Lower leg skin (tissue), 3 donors: ENCODE measurements around the gene RNF157.
"Not testable (repeated sequence)": the region's sequence is repeated elsewhere in the genome, so short reads cannot be mapped to it uniquely, and the experiment has no call there.

ENCODE experiments used
- POLR2A ChIP-seq, 2 donors: fragments of 450-650 bp; IDR thresholded peaks; one replicate each; pipeline ENCODE4 v1.6.1; 2016 to 2017; ENCODE audit warnings: antibody characterized with exemption in 2 of 2, mild to moderate bottlenecking in 1 of 2, moderate library complexity in 1 of 2
- TF ChIP-seq, protein P1 (sequence below), 3 donors: fragments of 450-650 bp; IDR thresholded peaks; one replicate each; pipeline ENCODE4 v1.5.1; 2016; ENCODE audit warnings: antibody characterized with exemption in 3 of 3, mild to moderate bottlenecking in 3 of 3, moderate library complexity in 2 of 3

- TF ChIP-seq, protein P1, sequence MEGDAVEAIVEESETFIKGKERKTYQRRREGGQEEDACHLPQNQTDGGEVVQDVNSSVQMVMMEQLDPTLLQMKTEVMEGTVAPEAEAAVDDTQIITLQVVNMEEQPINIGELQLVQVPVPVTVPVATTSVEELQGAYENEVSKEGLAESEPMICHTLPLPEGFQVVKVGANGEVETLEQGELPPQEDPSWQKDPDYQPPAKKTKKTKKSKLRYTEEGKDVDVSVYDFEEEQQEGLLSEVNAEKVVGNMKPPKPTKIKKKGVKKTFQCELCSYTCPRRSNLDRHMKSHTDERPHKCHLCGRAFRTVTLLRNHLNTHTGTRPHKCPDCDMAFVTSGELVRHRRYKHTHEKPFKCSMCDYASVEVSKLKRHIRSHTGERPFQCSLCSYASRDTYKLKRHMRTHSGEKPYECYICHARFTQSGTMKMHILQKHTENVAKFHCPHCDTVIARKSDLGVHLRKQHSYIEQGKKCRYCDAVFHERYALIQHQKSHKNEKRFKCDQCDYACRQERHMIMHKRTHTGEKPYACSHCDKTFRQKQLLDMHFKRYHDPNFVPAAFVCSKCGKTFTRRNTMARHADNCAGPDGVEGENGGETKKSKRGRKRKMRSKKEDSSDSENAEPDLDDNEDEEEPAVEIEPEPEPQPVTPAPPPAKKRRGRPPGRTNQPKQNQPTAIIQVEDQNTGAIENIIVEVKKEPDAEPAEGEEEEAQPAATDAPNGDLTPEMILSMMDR (IDR thresholded peaks at IDR 0.05), result not testable (repeated sequence)
- not testable (repeated sequence) for TF ChIP-seq POLR2A (IDR thresholded peaks at IDR 0.05)
Measured at GRCh38 chr17:76205542-76206144, 34.6 kb downstream of the RNF157 start.
